HG02885 (cell line): ENCODE data around the gene OR9A4.

Experiments used
- ATAC-seq: cut with Tn5 transposase; IDR thresholded peaks from one replicate; pipeline ENCODE4 v1.9.1; 2021; ENCODE audit warnings: mild to moderate bottlenecking; ENCODE audit not compliant: unreplicated experiment, poor library complexity

The OR9A4 gene

DNA sequence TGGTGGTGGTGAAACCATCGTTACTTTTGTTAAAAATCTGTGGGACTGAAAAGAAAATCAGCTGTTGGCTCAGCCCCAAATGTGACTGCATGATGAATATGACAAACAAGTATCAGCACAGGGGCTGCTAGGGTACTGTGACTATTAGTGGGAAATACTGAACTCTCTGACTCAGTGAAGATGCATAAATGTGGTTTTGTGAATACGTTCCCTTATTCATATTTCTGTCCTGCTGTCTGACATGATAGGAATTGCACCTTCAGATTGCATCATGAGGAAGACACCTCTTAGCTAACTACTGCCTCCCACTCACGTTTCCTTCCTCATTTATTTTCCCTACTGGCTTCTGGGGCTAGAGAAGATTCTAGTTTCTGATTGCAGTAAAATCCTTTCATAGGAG lies 29.2 kb downstream of the OR9A4 start:
- ATAC-seq: no peak

DNA sequence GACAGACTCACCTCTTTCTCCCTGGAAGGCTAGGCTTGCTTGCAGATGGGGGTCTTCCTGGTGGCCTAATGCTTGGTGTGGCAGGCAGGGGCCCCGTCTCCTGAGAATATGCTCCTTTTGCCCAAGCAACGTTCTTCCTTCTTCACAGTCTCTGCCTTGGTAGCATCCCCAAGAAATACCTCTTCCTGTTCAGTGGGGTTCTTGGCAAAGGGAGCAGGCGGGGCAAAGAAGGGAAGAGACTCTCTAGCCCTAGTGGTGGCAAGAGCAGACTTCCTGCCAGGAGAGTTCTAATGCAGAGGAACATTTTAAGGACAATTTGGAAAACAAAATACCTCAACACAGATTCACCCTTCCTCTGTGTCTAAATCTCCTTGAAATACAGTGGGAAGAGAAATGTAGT lies 30.6 kb downstream of the OR9A4 start, which contains the start of gene CLEC5A:
Gene CLEC5A, minus strand, starts transcription at position 179 of the 400 bp plus-strand sequence. CDS start 682 bp downstream, outside the sequence.
- ATAC-seq: no peak

DNA sequence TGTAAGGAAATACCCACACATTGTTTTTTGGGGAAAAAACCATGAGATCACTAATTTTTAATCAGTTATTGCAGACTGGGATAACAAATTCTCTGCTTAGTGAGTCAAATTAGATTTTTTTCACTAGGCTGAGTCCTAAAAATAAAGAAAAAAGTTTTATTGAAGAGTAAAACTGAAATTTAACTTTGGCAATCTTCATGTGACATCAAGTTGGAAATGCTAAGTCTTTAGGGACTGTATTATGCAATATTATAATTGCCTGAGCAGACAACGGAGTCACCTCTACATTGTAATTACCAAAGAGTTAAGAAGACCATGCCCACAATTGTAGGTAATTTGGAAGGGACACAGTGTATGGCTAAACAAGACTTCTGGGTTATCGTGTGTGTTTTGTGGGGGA lies 32.8 kb downstream of the OR9A4 start:
- ATAC-seq: no peak

DNA sequence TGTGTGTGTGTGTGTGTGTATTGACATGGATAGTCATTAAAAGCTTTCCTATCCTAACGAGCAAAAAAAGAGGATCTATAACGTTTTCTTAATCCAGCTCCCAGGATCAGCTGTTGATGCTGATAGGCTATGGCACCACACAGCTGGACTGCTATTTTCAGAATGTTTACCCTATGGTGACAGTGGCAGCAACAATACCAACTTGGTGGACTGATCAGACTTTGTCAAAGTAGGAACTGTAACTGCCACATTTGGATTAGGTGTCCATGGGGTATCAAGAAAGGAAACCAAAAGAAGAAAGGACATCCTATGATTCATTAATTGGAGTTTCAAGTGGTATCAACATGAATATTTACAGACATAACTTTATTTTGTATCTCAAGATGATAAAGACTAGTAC lies 33.3 kb downstream of the OR9A4 start:
- ATAC-seq: no peak

DNA sequence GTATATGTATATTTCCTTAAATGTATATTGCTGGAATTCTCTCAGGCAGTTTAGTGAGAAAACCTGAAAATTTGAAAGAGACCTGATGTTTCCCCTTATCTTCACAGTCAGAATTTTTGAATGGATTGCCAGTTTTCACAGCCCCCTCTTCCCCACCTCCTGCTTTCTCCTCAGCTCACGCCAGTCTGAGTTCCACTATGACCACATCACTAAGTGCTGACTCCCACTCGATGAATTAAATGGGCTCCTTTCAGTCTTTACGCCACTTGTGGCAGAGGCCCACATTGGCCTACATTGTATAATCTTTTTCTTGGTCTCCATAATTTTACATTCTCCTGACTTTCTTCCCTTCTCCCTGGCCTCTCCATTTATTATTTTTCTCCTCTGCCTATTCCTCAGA lies 33.7 kb downstream of the OR9A4 start:
- ATAC-seq: no peak

DNA sequence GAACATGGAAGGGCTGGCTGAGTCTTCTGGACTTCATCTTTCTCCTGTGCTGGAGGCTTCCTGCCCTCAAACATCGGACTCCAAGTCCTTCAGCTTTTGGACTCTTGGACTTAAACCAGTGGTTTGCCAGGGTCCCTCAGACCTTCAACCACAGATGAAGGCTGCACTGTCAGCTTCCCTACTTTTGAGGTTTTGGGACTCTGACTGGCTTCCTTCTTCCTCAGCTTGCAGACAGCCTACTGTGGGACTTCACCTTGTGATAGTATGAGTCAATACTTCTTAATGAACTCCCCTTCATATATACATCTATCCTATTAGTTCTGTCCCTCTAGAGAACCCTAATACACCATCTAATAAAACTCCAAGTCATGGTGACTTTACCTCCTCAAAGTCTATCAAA lies 34.6 kb downstream of the OR9A4 start:
- ATAC-seq: no peak

DNA sequence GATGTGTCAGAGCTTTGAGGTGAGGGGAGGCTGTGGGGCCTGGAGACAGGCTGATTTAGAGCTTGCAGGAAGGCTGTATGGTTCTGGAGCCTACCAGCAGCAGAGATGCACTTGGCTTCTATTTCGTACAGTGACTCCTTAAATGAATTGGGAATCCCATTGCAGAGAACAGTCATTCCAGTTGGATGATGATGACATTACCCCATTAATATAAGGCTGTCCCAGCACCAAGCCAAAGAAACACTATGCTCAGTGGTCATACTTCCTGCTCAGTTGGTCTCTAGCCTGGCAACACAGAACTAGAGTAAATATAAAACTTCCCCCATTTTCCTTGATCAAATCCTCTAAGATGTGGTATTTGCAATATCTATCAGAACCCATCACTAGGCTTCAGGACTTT lies 36.3 kb downstream of the OR9A4 start:
- ATAC-seq: no peak

DNA sequence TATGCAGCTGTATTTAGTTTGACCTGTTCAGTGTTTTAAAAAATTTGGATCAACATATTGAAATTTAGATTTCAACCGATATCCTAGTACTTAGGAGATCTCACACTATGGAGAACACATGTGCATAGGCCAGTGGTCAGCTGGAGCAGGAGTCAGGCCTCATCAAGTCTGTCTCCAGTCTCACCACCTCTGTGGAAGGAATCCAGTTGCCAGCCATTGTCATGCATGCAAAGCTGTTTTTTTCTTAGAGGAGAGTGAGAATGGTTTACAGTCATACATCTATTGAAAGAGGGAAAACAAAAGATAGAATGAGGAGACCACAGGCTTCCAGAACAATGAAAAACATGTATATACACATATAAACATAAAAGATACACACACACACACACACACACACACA lies 38.1 kb downstream of the OR9A4 start:
- ATAC-seq: no peak

DNA sequence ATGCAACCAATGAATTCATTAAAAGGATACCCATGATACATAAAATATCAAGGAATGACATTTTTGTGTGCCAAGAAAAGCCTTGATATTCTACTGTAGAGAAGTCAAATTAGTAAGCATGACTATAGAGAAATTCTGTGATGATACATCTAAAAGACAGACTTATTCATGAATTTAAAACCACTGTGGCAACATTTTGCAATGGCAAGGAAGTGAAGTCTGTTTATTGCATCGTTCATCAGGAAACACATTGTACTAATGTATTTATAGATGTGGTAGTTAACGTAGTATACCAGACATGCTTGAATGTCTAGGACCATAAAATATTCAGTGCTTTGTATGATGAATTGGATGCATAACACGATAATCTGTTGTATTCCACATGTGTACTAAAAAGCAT lies 39.9 kb downstream of the OR9A4 start:
- ATAC-seq: no peak

DNA sequence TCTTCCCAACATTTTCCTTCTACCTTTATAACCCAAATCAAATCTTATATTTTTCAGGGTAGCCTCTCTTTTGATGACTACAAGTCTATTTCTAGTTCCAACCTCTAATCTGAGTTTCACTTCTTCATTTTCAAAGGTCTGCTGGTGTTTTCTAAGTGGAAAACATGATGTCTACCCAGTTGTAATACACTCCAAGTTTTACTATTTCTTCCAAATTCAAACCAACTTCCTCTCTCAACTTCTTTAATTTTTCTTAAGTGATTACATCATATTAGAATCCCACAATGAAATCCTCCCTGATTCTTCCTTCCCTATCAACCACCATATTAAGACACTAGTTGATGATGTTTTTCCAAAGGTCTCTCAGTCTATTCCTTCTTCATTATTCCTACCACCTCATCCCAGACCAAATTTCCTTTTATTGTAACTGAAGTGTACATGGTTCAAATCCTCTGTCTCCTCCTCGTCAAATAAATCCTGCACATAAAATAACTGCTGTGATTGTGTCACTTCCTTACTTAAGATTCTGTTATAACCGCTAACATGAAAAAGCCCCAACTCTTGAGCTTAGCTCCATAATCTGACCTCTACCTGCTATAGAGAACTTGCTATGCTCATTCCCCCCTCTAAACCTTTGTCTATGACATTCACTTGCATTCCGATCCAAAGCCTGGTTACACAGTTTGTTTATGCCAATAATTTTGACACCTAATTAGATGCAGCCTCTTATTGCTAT lies 44.7 kb downstream of the OR9A4 start:
- ATAC-seq: peak; percentile 96
